ENCODE data around the gene DBNDD2. TPM values are rescaled to one million over a fixed set of nuclear protein-coding genes. Genes with fewer than 3 reads are reported as not detected.

The DBNDD2 gene
- total RNA-seq, 1 donor from 2014 or later, result 10.2 TPM

- H3K27me3 Mint-ChIP-seq (ENCODE audit: insufficient read depth, low read depth), result peaks cover 6% of the 10 kb centered on the region
- H3K27ac Mint-ChIP-seq, result no peak overlapping the region
- TF ChIP-seq, protein P1, sequence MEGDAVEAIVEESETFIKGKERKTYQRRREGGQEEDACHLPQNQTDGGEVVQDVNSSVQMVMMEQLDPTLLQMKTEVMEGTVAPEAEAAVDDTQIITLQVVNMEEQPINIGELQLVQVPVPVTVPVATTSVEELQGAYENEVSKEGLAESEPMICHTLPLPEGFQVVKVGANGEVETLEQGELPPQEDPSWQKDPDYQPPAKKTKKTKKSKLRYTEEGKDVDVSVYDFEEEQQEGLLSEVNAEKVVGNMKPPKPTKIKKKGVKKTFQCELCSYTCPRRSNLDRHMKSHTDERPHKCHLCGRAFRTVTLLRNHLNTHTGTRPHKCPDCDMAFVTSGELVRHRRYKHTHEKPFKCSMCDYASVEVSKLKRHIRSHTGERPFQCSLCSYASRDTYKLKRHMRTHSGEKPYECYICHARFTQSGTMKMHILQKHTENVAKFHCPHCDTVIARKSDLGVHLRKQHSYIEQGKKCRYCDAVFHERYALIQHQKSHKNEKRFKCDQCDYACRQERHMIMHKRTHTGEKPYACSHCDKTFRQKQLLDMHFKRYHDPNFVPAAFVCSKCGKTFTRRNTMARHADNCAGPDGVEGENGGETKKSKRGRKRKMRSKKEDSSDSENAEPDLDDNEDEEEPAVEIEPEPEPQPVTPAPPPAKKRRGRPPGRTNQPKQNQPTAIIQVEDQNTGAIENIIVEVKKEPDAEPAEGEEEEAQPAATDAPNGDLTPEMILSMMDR (IDR thresholded peaks at IDR 0.05), result no peak
- TF ChIP-seq EZH2 (IDR thresholded peaks at IDR 0.05), result no peak
- Histone ChIP-seq H2AFZ (replicated peaks) (no peak overlapping the region), H4K20me1 (ENCODE audit: low read depth) (no peaks in the 10 kb centered on the region), H3K36me3 (no peaks in the 10 kb centered on the region), H3F3A (ENCODE audit: low read depth) (no peaks in the 10 kb centered on the region), H3K27ac (no peak overlapping the region), H3K9me3 (ENCODE audit: low read depth) (no peaks in the 10 kb centered on the region), H3K4me2 (no peak overlapping the region), H3K79me2 (ENCODE audit: low read depth) (no peaks in the 10 kb centered on the region), H3K4me3 (no peak overlapping the region), H3K4me1 (no peaks in the 10 kb centered on the region), H3K27me3 (no peaks in the 10 kb centered on the region), H3K9ac (no peak overlapping the region)
- peaks cover 3% of the 10 kb centered on the region for H3K4me1 Mint-ChIP-seq
- H3K4me3 Mint-ChIP-seq, result no peak overlapping the region
- peaks cover 8% of the 10 kb centered on the region for H3K36me3 Mint-ChIP-seq
- no peaks in the 10 kb centered on the region for H3K9me3 Mint-ChIP-seq
- DNase-seq (ENCODE audit: low spot score), result no peak
Measured at GRCh38 chr20:45427236-45428149, 19.4 kb downstream of the DBNDD2 start.

DNA sequence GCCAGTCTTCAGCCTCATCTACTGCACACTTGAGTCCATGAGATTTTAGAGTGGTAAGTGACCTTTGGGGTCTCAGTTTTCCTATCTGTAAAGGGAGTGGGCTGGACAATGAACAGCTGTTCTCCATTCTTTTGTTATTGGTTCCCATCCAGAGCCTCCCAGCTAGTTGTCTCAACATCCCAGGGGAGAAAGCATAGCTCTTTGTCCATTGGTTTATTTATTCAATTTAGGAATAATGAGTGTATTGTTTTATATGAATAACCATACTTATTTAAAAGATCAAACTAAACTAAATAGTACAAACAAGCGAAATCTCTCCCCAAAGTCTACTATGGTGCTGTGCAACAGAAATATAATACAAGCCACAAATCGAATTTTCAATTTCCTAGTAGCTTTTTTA, 21.5 kb downstream of the DBNDD2 start:
- no peaks in the 10 kb centered on the region for H3K4me1 ChIP-seq
- H3K4me1 Mint-ChIP-seq, result peaks cover 3% of the 10 kb centered on the region
- TF ChIP-seq EZH2phosphoT487 (IDR thresholded peaks at IDR 0.05) (no peak), EZH2 (IDR thresholded peaks at IDR 0.05) (no peak)
- TF ChIP-seq, protein P1 (IDR thresholded peaks at IDR 0.05), result no peak

DNA sequence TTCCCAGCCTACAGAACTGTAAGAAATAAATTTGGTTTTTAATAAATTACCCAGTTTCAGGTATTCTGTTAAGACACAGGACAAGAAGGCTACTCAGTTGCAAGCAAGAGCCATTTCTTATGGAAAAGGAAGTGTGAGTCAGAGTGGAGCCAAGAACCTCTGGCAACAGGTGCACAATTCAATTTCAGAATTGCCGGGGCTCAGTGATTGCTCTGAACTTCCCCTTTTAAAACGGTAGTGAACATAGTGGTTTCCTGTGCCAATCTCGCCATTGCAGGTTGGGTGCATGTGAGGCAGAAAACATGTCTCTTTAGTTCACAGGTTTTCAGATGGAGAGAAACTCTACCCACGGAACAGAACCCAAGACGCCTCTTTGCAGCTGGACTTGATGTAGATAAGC, 24.2 kb downstream of the DBNDD2 start:
- TF ChIP-seq EZH2 (IDR thresholded peaks at IDR 0.05) (no peak), EZH2phosphoT487 (IDR thresholded peaks at IDR 0.05) (no peak)
- TF ChIP-seq, protein P1 (IDR thresholded peaks at IDR 0.05), result no peak
- Histone ChIP-seq H3K36me3 (no peaks in the 10 kb centered on the region), H3K27ac (no peak overlapping the region), H3K4me1 (no peaks in the 10 kb centered on the region), H3K79me2 (ENCODE audit: low read depth) (no peaks in the 10 kb centered on the region), H3K4me2 (no peak overlapping the region), H3K4me3 (no peak overlapping the region), H3F3A (ENCODE audit: low read depth) (no peaks in the 10 kb centered on the region), H3K27me3 (peaks cover 16% of the 10 kb centered on the region), H3K9ac (no peak overlapping the region), H2AFZ (replicated peaks) (no peak overlapping the region), H3K9me3 (ENCODE audit: low read depth) (no peaks in the 10 kb centered on the region), H4K20me1 (ENCODE audit: low read depth) (no peaks in the 10 kb centered on the region)
- no peak for DNase-seq (ENCODE audit: low spot score)
- Mint-ChIP-seq H3K36me3 (no peaks in the 10 kb centered on the region), H3K27ac (no peak overlapping the region), H3K9me3 (no peaks in the 10 kb centered on the region), H3K27me3 (ENCODE audit: insufficient read depth, low read depth) (peaks cover 5% of the 10 kb centered on the region), H3K4me1 (peaks cover 3% of the 10 kb centered on the region), H3K4me3 (no peak overlapping the region)

More for the DNA sequence above, 21.5 kb downstream of the DBNDD2 start:
- H3K27ac ChIP-seq, result no peak overlapping the region
- no peak overlapping the region for H3K4me2 ChIP-seq
- no peak overlapping the region for H3K4me3 ChIP-seq
- H3K36me3 ChIP-seq, result no peaks in the 10 kb centered on the region
- no peak for DNase-seq (ENCODE audit: low spot score)
- Mint-ChIP-seq H3K4me3 (no peak overlapping the region), H3K9me3 (no peaks in the 10 kb centered on the region), H3K27ac (no peak overlapping the region), H3K27me3 (ENCODE audit: insufficient read depth, low read depth) (peaks cover 3% of the 10 kb centered on the region), H3K36me3 (peaks cover 2% of the 10 kb centered on the region)
- no peaks in the 10 kb centered on the region for H3F3A ChIP-seq (ENCODE audit: low read depth)
- H3K27me3 ChIP-seq, result no peaks in the 10 kb centered on the region
- H4K20me1 ChIP-seq (ENCODE audit: low read depth), result no peaks in the 10 kb centered on the region
- no peak overlapping the region for H3K9ac ChIP-seq
- H3K79me2 ChIP-seq (ENCODE audit: low read depth), result no peaks in the 10 kb centered on the region
- no peak overlapping the region for H2AFZ ChIP-seq (replicated peaks)
- H3K9me3 ChIP-seq (ENCODE audit: low read depth), result no peaks in the 10 kb centered on the region

Data from neural progenitor cell (in vitro differentiated cells).